BJ (cell line): ENCODE results near the gene PRR20A. TPM values are rescaled to one million over a fixed set of nuclear protein-coding genes. Genes with fewer than 3 reads are reported as not detected.
"Not testable (repeated sequence)": the region's sequence is repeated elsewhere in the genome, so short reads cannot be mapped to it uniquely, and the experiment has no call there.

Experiments
- CTCF ChIA-PET: fragments of 350-600 bp; formaldehyde crosslinking; extraction: SDS; loops from one replicate; lab custom pipeline; 2021; ENCODE audit warnings: antibody characterized with exemption, inconsistent platforms; lab: Yijun Ruan, JAX
- POLR2A ChIA-PET: fragments of 300-600 bp; sonication (Branson Sonifier 250); formaldehyde crosslinking; extraction: SDS; loops from one replicate; lab custom pipeline; 2021; ENCODE audit warnings: antibody characterized with exemption; lab: Charles Lee
- DNase-seq: peaks from one replicate; pipeline ENCODE4 v3.0.0-alpha.2; 2011; ENCODE audit warnings: low read depth
- H3K27me3 ChIP-seq: 2 replicates; pipeline ENCODE4 v1.6.0; 2011; ENCODE audit warnings: low read length; ENCODE audit not compliant: control insufficient read depth, insufficient read depth
- H3K36me3 ChIP-seq: 2 replicates; pipeline ENCODE4 v1.5.1; 2011; ENCODE audit warnings: low read length; ENCODE audit not compliant: control insufficient read depth, insufficient read depth
- H3K4me3 ChIP-seq: 2 replicates; pipeline ENCODE4 v1.5.1; 2011; ENCODE audit warnings: low read depth, mild to moderate bottlenecking, control low read depth, low read length
- CTCF ChIP-seq: IDR thresholded peaks from 2 replicates; pipeline ENCODE4 v1.5.1; 2011; ENCODE audit warnings: low read depth, mild to moderate bottlenecking, control low read depth, inconsistent platforms, low read length, moderate library complexity; ENCODE audit not compliant: insufficient read depth
- polyA minus RNA-seq: library from RNA; depleted of rRNA, polyadenylated mRNA; stranded (reverse); fragments of >200 nt; gene quantifications from 2 replicates; pipeline ENCODE4 v1.2.3, GENCODE V29; 2011; rRNA and poly(A)+ RNA removed
- polyA plus RNA-seq: library from polyadenylated mRNA; depleted of rRNA; stranded (reverse); fragments of >200 nt; gene quantifications from 2 replicates; pipeline ENCODE4 v1.2.3, GENCODE V29; 2011; rRNA removed

Gene PRR20A
- polyA plus RNA-seq (not detected in 2 replicates), polyA minus RNA-seq (not detected in 2 replicates)

DNA sequence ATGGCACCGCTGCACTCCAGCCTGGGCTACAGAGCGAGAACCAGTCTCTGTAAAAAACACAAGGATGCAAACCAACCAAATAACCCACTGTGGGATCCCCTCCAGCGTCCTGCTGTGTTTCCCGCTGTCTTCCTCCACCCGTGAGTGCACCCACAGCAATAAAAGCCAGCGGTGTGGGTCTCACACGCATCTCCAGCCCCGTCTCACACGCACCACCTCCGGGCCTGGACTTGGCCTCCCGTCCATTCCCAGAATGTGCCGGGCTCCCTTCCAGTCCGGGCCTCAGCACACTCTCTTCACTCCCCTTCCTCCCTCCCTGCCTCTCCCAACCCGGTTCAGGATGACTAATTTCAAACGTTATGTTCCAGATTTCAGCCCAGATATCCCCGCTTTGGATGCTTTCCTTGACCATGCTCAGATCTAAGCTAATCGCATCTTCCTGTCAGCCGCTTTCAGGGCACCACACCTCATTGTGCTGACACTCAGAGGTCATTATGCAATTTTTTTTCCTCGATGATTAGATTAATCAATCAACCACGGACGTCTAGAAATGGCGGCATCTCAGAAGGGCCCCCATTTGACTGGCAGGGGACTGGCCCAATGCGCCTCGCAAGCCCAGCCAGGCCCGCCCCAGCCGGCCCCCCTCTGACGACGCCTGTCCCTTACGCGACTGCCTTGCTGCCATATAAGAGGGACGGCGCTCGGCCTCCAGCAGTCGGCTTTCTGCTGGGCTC lies at the start of gene PRR20A:
TSS of gene PRR20A (plus strand) at position 684 of the 734 bp plus-strand sequence. CDS start 387 bp downstream, outside the sequence.
- DNase-seq, H3K27me3 ChIP-seq, POLR2A ChIA-PET, H3K36me3 ChIP-seq, CTCF ChIA-PET, H3K4me3 ChIP-seq: not testable (repeated sequence)

- H3K36me3 ChIP-seq, result no peaks in the 10 kb centered on the region
- ChIA-PET POLR2A (no interaction called here), CTCF (no interaction called here)
- H3K4me3 ChIP-seq, result no peak overlapping the region
- DNase-seq, result no peak
- TF ChIP-seq CTCF, result no peak
- no peaks in the 10 kb centered on the region for H3K27me3 ChIP-seq
Measured at GRCh38 chr13:57114945-57115344, 25.8 kb upstream of the PRR20A start.

- Histone ChIP-seq H3K4me3 (no peak overlapping the region), H3K36me3 (no peaks in the 10 kb centered on the region), H3K27me3 (no peaks in the 10 kb centered on the region)
- CTCF ChIA-PET, result no interaction called here
- no peak for TF ChIP-seq CTCF
- POLR2A ChIA-PET, result no interaction called here
- no peak for DNase-seq
Measured at GRCh38 chr13:57123681-57124080, 17.0 kb upstream of the PRR20A start.

DNA sequence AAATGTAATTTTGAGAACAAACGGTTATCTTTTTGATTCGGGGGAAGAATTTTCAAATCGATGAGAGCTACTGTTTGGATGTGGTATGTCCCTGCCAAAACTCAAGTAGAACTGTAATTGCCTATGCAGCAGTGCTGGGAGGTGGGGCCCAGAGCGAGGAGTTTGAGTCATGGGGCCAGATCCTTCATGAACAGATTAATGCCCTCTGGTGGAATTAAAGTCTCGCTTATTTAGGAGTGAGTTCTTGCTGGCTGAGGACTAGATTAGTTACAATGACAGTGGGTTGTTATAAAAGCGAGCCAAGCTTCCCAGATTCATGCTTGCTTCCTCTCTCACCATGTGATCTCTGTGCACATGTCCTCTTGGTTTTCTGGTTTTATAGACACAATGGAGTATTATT lies 11.8 kb upstream of the PRR20A start:
- ChIA-PET CTCF (no interaction called here), POLR2A (no interaction called here)
- no peak overlapping the region for H3K4me3 ChIP-seq
- TF ChIP-seq CTCF, result no peak
- no peaks in the 10 kb centered on the region for H3K27me3 ChIP-seq
- no peak for DNase-seq
- no peaks in the 10 kb centered on the region for H3K36me3 ChIP-seq

DNA sequence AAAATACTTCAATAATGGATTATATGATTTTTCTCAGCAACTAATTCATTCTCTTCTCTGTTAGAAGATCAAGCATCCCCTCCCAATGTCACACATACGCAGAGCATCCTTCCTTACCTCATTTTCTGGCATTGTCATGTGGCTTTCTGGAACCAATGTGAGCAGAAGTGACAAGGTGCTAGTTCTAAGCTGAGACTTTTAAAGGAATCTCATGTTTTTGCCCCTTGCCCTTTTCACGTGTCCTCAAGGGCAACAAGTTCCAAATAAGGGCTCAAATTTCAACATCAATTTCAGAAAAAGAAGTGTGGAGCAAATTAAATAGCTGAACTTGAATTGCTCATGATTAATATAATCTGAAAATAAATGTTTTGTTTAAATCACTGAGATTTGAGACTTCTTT lies 4.6 kb upstream of the PRR20A start:
- H3K4me3 ChIP-seq, result no peak overlapping the region
- no peak for DNase-seq
- ChIA-PET POLR2A (no interaction called here), CTCF (no interaction called here)
- no peaks in the 10 kb centered on the region for H3K27me3 ChIP-seq
- no peak for TF ChIP-seq CTCF
- H3K36me3 ChIP-seq, result no peaks in the 10 kb centered on the region

DNA sequence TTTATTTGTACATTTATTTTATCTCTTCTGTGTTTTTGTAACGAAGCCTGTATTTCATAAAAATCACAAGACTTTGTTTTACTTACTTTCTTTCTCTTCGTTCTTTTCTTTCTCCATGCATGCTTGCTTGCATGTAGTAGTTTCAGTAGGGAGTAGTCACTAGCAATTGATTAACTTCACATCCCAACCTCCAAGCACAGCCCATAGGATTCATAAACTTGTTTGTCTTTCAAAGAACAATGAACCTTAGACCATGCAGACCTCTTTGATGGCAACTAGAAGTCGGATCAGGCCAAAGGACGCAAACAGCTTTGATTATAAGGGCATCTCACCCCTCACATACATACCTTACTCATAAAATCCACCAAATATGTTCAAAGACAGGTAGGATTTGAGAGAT lies 3.1 kb upstream of the PRR20A start:
- Histone ChIP-seq H3K27me3 (no peaks in the 10 kb centered on the region), H3K4me3 (no peak overlapping the region), H3K36me3 (no peaks in the 10 kb centered on the region)
- CTCF ChIA-PET, result interaction anchor here (0.6 kb wide), 1 partner anchor 775 kb away, joined by 3 read pairs; no protein-coding TSS in a partner anchor
- no peak for TF ChIP-seq CTCF
- POLR2A ChIA-PET, result no interaction called here
- DNase-seq, result no peak
